ENCODE data around the gene NCAPG2.

NCAPG2 gene

GRCh38 chr7:158730383-158731346 lies 26.1 kb upstream of the NCAPG2 start:
- TF ChIP-seq CTCF (IDR thresholded peaks at IDR 0.05; ENCODE audit: control insufficient read depth, insufficient read depth, low read depth, low read length, missing control alignments) = no peak
- no peak for DNase-seq (ENCODE audit: low read depth)
- H3K4me3 ChIP-seq (ENCODE audit: control insufficient read depth, low read depth, low read length) = no peak overlapping the region

- no peak for DNase-seq (ENCODE audit: low read depth)
- no peak overlapping the region for H3K4me3 ChIP-seq (ENCODE audit: control insufficient read depth, low read depth, low read length)
- no peak for TF ChIP-seq CTCF (IDR thresholded peaks at IDR 0.05; ENCODE audit: control insufficient read depth, insufficient read depth, low read depth, low read length, missing control alignments)
Observed at GRCh38 chr7:158729646-158730382, 25.2 kb upstream of the NCAPG2 start.

GRCh38 chr7:158728911-158729645 lies 24.5 kb upstream of the NCAPG2 start:
- no peak overlapping the region for H3K4me3 ChIP-seq (ENCODE audit: control insufficient read depth, low read depth, low read length)
- DNase-seq (ENCODE audit: low read depth) = no peak
- no peak for TF ChIP-seq CTCF (IDR thresholded peaks at IDR 0.05; ENCODE audit: control insufficient read depth, insufficient read depth, low read depth, low read length, missing control alignments)

DNA sequence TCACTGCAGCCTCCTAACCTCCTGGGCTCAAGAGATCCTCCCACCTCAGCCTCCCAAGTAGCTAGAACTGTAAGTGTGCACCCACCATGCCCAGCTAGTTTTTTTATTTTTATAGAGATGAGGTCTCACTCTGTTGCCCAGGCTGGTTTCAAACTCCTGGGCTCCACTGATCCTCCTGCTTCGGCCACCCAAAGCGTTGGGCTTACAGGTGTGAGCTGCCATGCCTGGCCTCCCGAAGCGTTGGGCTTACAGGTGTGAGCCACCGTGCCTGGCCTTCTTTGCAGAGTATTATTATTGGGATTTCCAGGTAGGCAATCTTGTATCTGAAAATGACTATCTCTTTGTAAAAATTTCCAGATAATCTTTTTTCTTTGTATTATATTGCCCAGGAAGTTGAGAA lies 23.1 kb upstream of the NCAPG2 start:
- no peak for TF ChIP-seq CTCF (IDR thresholded peaks at IDR 0.05; ENCODE audit: control insufficient read depth, insufficient read depth, low read depth, low read length, missing control alignments)
- DNase-seq (ENCODE audit: low read depth) = no peak
- H3K4me3 ChIP-seq (ENCODE audit: control insufficient read depth, low read depth, low read length) = no peak overlapping the region

- no peak overlapping the region for H3K4me3 ChIP-seq (ENCODE audit: control insufficient read depth, low read depth, low read length)
Observed at GRCh38 chr7:158726277-158726807, 21.7 kb upstream of the NCAPG2 start.

More at GRCh38 chr7:158726277-158726807, 21.7 kb upstream of the NCAPG2 start:
- no peak for DNase-seq (ENCODE audit: low read depth)
- TF ChIP-seq CTCF (IDR thresholded peaks at IDR 0.05; ENCODE audit: control insufficient read depth, insufficient read depth, low read depth, low read length, missing control alignments) = no peak
